Embryonic facial prominence (tissue), 1 donor: ENCODE data around the gene PFKFB2.
"Not testable (repeated sequence)": the region's sequence is repeated elsewhere in the genome, so short reads cannot be mapped to it uniquely, and the experiment has no call there.

Source experiments
- DNase-seq: peaks from one replicate; pipeline ENCODE4 v3.0.0-alpha.2; 2016; ENCODE audit errors: extremely low spot score

The PFKFB2 gene

GRCh38 chr1:207039380-207040180, 13.5 kb upstream of the PFKFB2 start:
- no peak for DNase-seq

- no peak for DNase-seq
These were observed 12.9 kb upstream of the PFKFB2 start for GRCh38 chr1:207040181-207040533.

- not testable (repeated sequence) for DNase-seq
These were observed 11.7 kb upstream of the PFKFB2 start for GRCh38 chr1:207041397-207041796.

- no peak for DNase-seq
These were observed 7.6 kb upstream of the PFKFB2 start for GRCh38 chr1:207045453-207045852.

GRCh38 chr1:207047505-207047904, 5.6 kb upstream of the PFKFB2 start:
- DNase-seq = no peak

- DNase-seq = no peak
These were observed 5.0 kb upstream of the PFKFB2 start for GRCh38 chr1:207048041-207048440.

GRCh38 chr1:207049054-207049453, 4.0 kb upstream of the PFKFB2 start:
- DNase-seq = no peak

GRCh38 chr1:207049514-207049913, 3.6 kb upstream of the PFKFB2 start:
- no peak for DNase-seq

GRCh38 chr1:207049974-207050391, 3.1 kb upstream of the PFKFB2 start:
- DNase-seq = no peak

GRCh38 chr1:207050480-207051190, 2.4 kb upstream of the PFKFB2 start:
- DNase-seq = peak; percentile 82

GRCh38 chr1:207051191-207051943, 1.7 kb upstream of the PFKFB2 start, which contains the start of gene YOD1:
YOD1 (minus strand) TSS chr1:207051208; CDS start chr1:207051030, 178 bp downstream.
- no peak for DNase-seq

- DNase-seq = no peak
These were observed 1.4 kb downstream of the PFKFB2 start for GRCh38 chr1:207054491-207054890.

GRCh38 chr1:207055386-207056001, 2.4 kb downstream of the PFKFB2 start:
- DNase-seq = no peak

- no peak for DNase-seq
These were observed 3.6 kb downstream of the PFKFB2 start for GRCh38 chr1:207056673-207057072.

GRCh38 chr1:207058252-207058651, 5.2 kb downstream of the PFKFB2 start:
- no peak for DNase-seq

GRCh38 chr1:207058878-207059867, 6.1 kb downstream of the PFKFB2 start:
- DNase-seq = no peak

- no peak for DNase-seq
These were observed 6.8 kb downstream of the PFKFB2 start for GRCh38 chr1:207059881-207060280.

GRCh38 chr1:207060596-207060995, 7.5 kb downstream of the PFKFB2 start:
- no peak for DNase-seq

- no peak for DNase-seq
These were observed 9.0 kb downstream of the PFKFB2 start for GRCh38 chr1:207062058-207062457.

- DNase-seq = no peak
These were observed 9.9 kb downstream of the PFKFB2 start for GRCh38 chr1:207063014-207063413.

GRCh38 chr1:207064561-207064960, 11.5 kb downstream of the PFKFB2 start:
- DNase-seq = no peak
